ENCODE data around the gene ZSCAN21.

The ZSCAN21 gene

DNA sequence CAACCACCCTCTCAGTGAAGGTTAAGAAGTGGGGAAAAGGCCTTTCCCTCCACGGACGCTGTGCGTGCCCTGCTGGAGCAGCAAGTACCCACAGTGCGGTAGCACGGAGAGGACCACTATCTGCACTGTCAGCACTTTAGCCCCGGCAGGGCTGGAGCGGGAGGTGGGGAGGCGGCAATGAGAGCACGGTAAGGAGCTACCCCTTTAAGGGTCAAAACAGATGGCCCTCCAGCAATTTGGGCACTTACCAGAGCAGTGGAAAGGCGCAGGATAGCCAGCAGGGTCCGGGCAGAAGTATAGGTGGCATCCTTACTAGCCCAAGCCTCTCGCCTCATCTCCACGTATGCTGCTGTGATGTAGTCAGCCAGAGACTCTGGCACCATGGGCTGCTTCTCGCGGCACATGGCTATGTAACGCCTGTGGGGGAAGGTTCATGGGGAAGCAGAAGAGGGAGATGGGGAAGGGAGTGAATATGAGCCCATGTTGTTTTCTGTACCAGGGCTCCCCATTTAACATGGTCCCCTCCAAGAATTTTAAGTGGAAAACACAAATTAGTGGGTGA lies 44.4 kb downstream of the ZSCAN21 start:
- Histone ChIP-seq H3K9me3 (ENCODE audit: control insufficient read depth in 2 of 2, low read length in 2 of 2) (no peaks in the 10 kb centered on the region), H3K27ac (ENCODE audit: low read depth in 2 of 2, low read length in 2 of 2) (no peak overlapping the region), H3K4me1 (ENCODE audit: control insufficient read depth in 2 of 2, insufficient read depth in 2 of 2, low read length in 2 of 2) (peaks cover 7 to 8% of the 10 kb centered on the region in 2 donors), H3K9ac (ENCODE audit: low read depth in 1 of 2, low read length in 2 of 2) (no peak overlapping the region), H3K36me3 (ENCODE audit: control insufficient read depth in 2 of 2, insufficient read depth in 2 of 2, low read length in 2 of 2) (peaks cover 75 to 86% of the 10 kb centered on the region in 2 donors), H3K27me3 (ENCODE audit: control insufficient read depth in 2 of 2, insufficient read depth in 2 of 2, low read length in 2 of 2) (no peaks in the 10 kb centered on the region), H3K4me3 (ENCODE audit: low read length in 2 of 2) (no peak overlapping the region)

DNA sequence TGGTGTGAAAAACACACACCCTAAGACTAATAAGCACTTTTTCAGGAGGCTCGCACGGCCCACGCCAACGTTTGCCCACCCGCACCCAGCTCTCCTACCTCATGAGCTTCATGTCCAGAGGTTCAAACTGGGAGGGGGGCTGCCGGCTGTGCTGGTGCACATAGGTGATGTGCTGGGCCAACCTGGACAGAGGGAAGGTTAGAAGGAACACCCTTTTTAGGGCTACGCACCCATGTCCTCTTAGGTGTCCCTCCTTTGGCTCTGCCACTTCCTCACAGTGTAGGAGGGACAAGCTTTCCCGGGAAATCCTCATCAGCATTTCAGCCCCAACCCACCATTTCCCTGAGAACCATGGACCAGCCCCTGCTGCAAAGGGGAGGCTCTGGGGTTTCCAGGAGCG lies 45.7 kb downstream of the ZSCAN21 start:
- Histone ChIP-seq H3K27ac (ENCODE audit: low read depth in 2 of 2, low read length in 2 of 2) (no peak overlapping the region), H3K9ac (ENCODE audit: low read depth in 1 of 2, low read length in 2 of 2) (no peak overlapping the region), H3K36me3 (ENCODE audit: control insufficient read depth in 2 of 2, insufficient read depth in 2 of 2, low read length in 2 of 2) (peaks cover 82 to 86% of the 10 kb centered on the region in 2 donors), H3K4me3 (ENCODE audit: low read length in 2 of 2) (no peak overlapping the region), H3K4me1 (ENCODE audit: control insufficient read depth in 2 of 2, insufficient read depth in 2 of 2, low read length in 2 of 2) (peaks cover 5 to 12% of the 10 kb centered on the region in 2 donors), H3K9me3 (ENCODE audit: control insufficient read depth in 2 of 2, low read length in 2 of 2) (no peaks in the 10 kb centered on the region), H3K27me3 (ENCODE audit: control insufficient read depth in 2 of 2, insufficient read depth in 2 of 2, low read length in 2 of 2) (no peaks in the 10 kb centered on the region)

DNA sequence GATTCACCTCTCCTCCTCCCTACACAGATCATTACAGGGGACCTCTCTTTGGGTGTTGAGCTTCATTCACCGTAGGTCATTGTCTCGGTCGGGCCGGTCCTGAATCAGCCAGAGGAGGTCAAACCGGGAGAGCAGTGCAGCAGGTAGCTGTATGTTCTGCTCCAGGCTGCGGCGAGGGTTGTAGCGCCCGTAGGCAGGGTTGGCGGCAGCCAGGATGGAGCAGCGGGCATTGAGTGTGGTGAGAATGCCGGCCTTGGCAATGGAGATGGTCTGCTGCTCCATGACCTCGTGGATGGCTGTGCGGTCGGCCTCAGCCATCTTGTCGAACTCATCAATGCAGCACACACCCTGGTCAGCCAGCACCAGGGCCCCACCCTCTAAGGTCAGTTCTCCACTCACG lies 46.1 kb downstream of the ZSCAN21 start:
- H3K4me1 ChIP-seq (ENCODE audit: control insufficient read depth in 2 of 2, insufficient read depth in 2 of 2, low read length in 2 of 2) = peaks cover 5 to 12% of the 10 kb centered on the region in 2 donors
- H3K36me3 ChIP-seq (ENCODE audit: control insufficient read depth in 2 of 2, insufficient read depth in 2 of 2, low read length in 2 of 2) = peaks cover 78 to 82% of the 10 kb centered on the region in 2 donors
- H3K27me3 ChIP-seq (ENCODE audit: control insufficient read depth in 2 of 2, insufficient read depth in 2 of 2, low read length in 2 of 2) = no peaks in the 10 kb centered on the region
- H3K9ac ChIP-seq (ENCODE audit: low read depth in 1 of 2, low read length in 2 of 2) = no peak overlapping the region
- H3K4me3 ChIP-seq (ENCODE audit: low read length in 2 of 2) = no peak overlapping the region
- no peak overlapping the region for H3K27ac ChIP-seq (ENCODE audit: low read depth in 2 of 2, low read length in 2 of 2)
- H3K9me3 ChIP-seq (ENCODE audit: control insufficient read depth in 2 of 2, low read length in 2 of 2) = no peaks in the 10 kb centered on the region

DNA sequence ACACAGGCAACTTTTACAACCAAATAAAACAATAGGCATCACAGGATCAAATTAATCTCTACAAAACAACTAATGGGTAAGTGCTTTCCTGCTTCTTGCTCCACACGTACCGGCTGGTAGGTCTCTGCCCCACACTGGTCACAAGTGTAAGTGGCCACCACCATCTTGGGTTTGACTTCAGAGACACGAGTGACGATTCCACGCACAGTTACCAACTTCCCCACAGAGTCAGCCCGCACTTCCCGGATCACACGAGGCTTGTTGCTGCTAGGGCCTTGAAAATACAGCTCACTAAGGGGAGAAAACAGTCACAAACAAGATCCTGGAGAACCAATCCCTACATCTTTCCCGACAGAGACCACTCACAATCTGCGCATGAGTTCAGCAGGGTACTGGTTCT lies 49.3 kb downstream of the ZSCAN21 start:
- H3K27me3 ChIP-seq (ENCODE audit: control insufficient read depth in 2 of 2, insufficient read depth in 2 of 2, low read length in 2 of 2) = no peaks in the 10 kb centered on the region
- H3K36me3 ChIP-seq (ENCODE audit: control insufficient read depth in 2 of 2, insufficient read depth in 2 of 2, low read length in 2 of 2) = peaks cover 46 to 56% of the 10 kb centered on the region in 2 donors
- H3K9ac ChIP-seq (ENCODE audit: low read depth in 1 of 2, low read length in 2 of 2) = no peak overlapping the region
- H3K4me3 ChIP-seq (ENCODE audit: low read length in 2 of 2) = peak overlapping the region in 1 of 2 donors; percentile 16
- H3K9me3 ChIP-seq (ENCODE audit: control insufficient read depth in 2 of 2, low read length in 2 of 2) = no peaks in the 10 kb centered on the region
- H3K4me1 ChIP-seq (ENCODE audit: control insufficient read depth in 2 of 2, insufficient read depth in 2 of 2, low read length in 2 of 2) = peaks cover 11 to 17% of the 10 kb centered on the region in 2 donors
- H3K27ac ChIP-seq (ENCODE audit: low read depth in 2 of 2, low read length in 2 of 2) = no peak overlapping the region

DNA sequence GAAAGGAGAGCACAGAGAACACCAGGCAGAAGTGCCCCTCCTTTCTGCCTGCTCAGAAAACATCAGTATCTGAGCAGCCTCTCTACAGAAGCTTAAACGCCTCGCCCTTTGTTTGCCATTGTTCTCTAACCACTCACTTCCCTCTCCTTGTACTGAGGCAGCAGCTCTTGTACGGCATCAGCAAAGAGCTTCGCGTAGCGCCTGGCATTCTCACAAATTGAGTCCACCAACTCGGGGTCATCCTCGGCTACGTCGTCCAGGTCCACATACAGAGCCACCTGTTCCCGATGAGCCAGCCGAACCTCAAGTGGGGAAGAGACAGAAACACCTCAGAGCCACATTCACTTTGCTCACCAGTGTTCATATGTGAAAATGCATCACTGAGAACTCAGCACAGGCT lies 49.9 kb downstream of the ZSCAN21 start:
- no peaks in the 10 kb centered on the region for H3K27me3 ChIP-seq (ENCODE audit: control insufficient read depth in 2 of 2, insufficient read depth in 2 of 2, low read length in 2 of 2)
- no peaks in the 10 kb centered on the region for H3K9me3 ChIP-seq (ENCODE audit: control insufficient read depth in 2 of 2, low read length in 2 of 2)
- H3K4me3 ChIP-seq (ENCODE audit: low read length in 2 of 2) = peak overlapping the region; percentile 84 to 86
- no peak overlapping the region for H3K27ac ChIP-seq (ENCODE audit: low read depth in 2 of 2, low read length in 2 of 2)
- H3K36me3 ChIP-seq (ENCODE audit: control insufficient read depth in 2 of 2, insufficient read depth in 2 of 2, low read length in 2 of 2) = peaks cover 42 to 52% of the 10 kb centered on the region in 2 donors
- H3K4me1 ChIP-seq (ENCODE audit: control insufficient read depth in 2 of 2, insufficient read depth in 2 of 2, low read length in 2 of 2) = peaks cover 11 to 17% of the 10 kb centered on the region in 2 donors
- peak overlapping the region in 1 of 2 donors; percentile 68 for H3K9ac ChIP-seq (ENCODE audit: low read depth in 1 of 2, low read length in 2 of 2)

DNA sequence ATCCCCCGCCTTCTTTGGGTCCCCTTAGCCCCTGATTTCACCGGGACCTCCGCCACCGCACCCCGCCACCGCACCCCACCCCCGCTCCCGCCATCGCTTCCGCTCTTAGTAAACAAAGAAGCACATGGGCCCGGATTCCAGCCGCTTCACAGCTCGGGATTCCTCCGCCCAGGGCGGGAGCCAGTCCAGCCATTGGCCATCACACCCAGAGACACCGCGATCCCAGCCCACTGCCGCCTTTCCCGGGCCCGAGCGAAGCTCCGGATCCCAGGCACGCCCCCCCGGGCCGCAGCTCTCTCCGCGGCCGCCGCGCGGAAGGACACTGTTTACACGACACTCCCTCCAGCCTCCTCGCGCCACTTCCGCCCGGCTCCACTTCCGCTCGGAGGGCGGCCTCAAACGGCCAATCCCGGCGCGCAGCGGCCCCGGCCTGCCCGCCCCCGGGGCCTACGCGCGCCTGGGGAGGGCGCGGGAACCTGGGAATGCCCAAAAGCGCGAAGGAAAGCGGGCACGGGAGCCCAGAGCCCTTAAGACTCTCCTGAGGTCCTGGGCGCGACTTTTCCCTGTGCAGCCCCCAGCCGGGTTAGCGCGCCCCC lies 50.9 kb downstream of the ZSCAN21 start:
- Histone ChIP-seq H3K4me1 (ENCODE audit: control insufficient read depth in 2 of 2, insufficient read depth in 2 of 2, low read length in 2 of 2) (peaks cover 11 to 17% of the 10 kb centered on the region in 2 donors), H3K4me3 (ENCODE audit: low read length in 2 of 2) (peak overlapping the region; percentile 84 to 86), H3K27me3 (ENCODE audit: control insufficient read depth in 2 of 2, insufficient read depth in 2 of 2, low read length in 2 of 2) (no peaks in the 10 kb centered on the region), H3K27ac (ENCODE audit: low read depth in 2 of 2, low read length in 2 of 2) (peak overlapping the region; percentile 89 to 90), H3K36me3 (ENCODE audit: control insufficient read depth in 2 of 2, insufficient read depth in 2 of 2, low read length in 2 of 2) (peaks cover 43 to 47% of the 10 kb centered on the region in 2 donors), H3K9ac (ENCODE audit: low read depth in 1 of 2, low read length in 2 of 2) (peak overlapping the region; percentile 68 to 85), H3K9me3 (ENCODE audit: control insufficient read depth in 2 of 2, low read length in 2 of 2) (no peaks in the 10 kb centered on the region)

DNA sequence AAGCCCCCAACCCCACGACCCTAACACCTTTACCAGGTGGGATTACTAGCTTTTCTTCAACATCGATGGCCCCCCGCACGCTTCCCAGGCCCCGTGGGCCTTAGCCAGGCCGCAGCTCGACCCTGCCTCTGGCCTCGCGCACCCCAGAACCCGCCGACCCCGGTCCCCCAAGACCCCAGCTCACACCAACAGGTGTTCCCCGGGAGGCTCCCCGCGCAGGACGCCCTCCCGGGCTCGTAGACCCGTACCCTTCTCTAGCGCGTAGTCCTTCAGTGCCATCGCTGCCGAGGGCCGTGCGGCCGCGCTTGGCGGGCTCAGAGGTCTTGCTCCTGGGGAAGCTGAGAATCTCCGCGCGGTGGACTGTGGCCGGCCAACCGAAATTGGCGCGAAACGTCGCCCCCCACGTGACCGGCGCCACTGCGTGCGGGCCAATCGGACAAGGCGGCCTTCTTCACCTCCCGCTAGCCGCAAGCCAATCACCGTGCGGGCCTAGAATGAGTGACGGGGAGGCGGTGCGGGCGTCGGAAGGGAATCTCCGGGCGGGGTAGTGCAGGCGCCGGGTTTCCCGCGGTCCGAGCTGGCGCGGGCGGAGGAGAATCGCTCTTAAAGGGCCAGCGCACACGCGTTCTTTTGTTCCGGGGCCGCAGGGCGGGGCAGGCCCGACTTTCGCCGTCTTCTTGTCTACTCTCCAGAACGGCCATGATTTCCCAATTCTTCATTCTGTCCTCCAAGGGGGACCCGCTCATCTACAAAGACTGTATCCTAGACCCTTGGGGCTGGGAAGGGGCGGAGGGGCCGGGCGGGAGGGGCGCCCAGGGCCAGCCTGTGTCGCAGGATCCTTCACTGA lies 51.7 kb downstream of the ZSCAN21 start, which contains the start of the genes AP4M1 and MCM7:
AP4M1 (plus strand) TSS at position 628 of the 847 bp plus-strand sequence; CDS start at position 700, 72 bp downstream.
MCM7 (minus strand) TSS at position 382 of the 847 bp plus-strand sequence; CDS start at position 279, 103 bp downstream.
- H3K4me1 ChIP-seq (ENCODE audit: control insufficient read depth in 2 of 2, insufficient read depth in 2 of 2, low read length in 2 of 2) = peaks cover 11 to 17% of the 10 kb centered on the region in 2 donors
- peaks cover 36 to 47% of the 10 kb centered on the region in 2 donors for H3K36me3 ChIP-seq (ENCODE audit: control insufficient read depth in 2 of 2, insufficient read depth in 2 of 2, low read length in 2 of 2)
- peak within 1 kb of the TSS; percentile 84 to 86 for H3K4me3 ChIP-seq (ENCODE audit: low read length in 2 of 2)
- peak within 1 kb of the TSS; percentile 68 to 85 for H3K9ac ChIP-seq (ENCODE audit: low read depth in 1 of 2, low read length in 2 of 2)
- H3K27me3 ChIP-seq (ENCODE audit: control insufficient read depth in 2 of 2, insufficient read depth in 2 of 2, low read length in 2 of 2) = no peaks in the 10 kb centered on the region
- H3K27ac ChIP-seq (ENCODE audit: low read depth in 2 of 2, low read length in 2 of 2) = peak within 1 kb of the TSS; percentile 90 to 96
- no peaks in the 10 kb centered on the region for H3K9me3 ChIP-seq (ENCODE audit: control insufficient read depth in 2 of 2, low read length in 2 of 2)

DNA sequence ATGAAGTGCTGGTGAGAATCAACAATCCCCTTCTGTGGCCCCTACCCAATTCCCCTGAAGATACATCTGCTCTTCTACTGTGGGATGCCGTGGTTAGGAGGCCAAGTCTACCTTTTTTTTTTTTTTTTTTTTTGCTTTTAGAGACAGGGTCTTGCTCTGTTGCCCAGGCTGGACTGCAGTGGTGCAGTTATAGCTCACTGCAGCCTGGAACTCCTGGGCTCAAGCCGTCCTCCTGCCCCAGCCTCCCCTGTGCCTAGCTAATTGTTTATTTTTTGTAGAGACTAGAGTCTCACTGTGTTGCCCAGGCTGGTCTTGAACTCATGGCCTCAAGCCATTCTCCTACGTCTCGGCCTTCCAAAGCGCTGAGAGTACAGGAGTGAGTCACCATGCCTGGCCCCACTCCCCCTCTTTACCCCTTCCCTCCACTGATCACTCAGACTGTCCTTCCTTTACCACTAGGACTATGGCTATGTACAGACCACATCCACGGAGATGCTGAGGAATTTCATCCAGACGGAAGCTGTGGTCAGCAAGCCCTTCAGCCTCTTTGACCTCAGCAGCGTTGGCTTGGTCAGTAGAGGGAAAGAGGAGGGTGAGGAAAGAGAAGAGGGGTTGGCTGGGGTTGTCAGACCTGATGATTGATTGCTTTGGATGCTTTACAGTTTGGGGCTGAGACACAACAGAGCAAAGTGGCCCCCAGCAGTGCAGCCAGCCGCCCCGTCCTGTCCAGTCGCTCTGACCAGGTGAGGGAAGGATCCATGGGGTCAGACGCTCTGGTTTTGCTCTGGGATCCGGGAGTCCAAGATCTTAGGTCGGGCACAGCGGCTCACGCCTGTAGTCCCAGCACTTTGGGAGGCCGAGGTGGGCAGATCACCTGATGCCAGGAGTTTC lies 53.6 kb downstream of the ZSCAN21 start:
- peaks cover 11 to 17% of the 10 kb centered on the region in 2 donors for H3K4me1 ChIP-seq (ENCODE audit: control insufficient read depth in 2 of 2, insufficient read depth in 2 of 2, low read length in 2 of 2)
- H3K27ac ChIP-seq (ENCODE audit: low read depth in 2 of 2, low read length in 2 of 2) = no peak overlapping the region
- H3K9ac ChIP-seq (ENCODE audit: low read depth in 1 of 2, low read length in 2 of 2) = no peak overlapping the region
- H3K27me3 ChIP-seq (ENCODE audit: control insufficient read depth in 2 of 2, insufficient read depth in 2 of 2, low read length in 2 of 2) = no peaks in the 10 kb centered on the region
- no peak overlapping the region for H3K4me3 ChIP-seq (ENCODE audit: low read length in 2 of 2)
- H3K9me3 ChIP-seq (ENCODE audit: control insufficient read depth in 2 of 2, low read length in 2 of 2) = no peaks in the 10 kb centered on the region
- peaks cover 34 to 48% of the 10 kb centered on the region in 2 donors for H3K36me3 ChIP-seq (ENCODE audit: control insufficient read depth in 2 of 2, insufficient read depth in 2 of 2, low read length in 2 of 2)

DNA sequence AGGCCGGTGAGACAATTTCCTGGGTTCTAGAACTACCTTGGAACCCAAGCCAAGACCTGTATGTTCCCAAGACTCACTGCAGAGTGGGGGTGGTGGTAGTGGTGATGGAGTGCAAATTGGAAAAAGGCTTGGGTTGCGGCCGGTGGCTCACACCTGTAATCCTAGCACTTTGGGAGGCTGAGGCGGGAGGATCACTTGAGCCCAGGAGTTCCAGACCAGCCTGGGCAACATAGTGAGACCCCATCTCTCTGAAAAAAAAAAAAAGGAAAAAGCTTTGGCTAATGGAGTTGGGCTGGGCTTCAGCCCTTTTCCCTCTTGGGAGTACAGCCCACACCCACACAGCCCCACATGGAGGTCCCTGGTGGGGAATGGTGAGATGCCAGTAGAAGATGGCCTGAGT lies 56.0 kb downstream of the ZSCAN21 start:
- Histone ChIP-seq H3K36me3 (ENCODE audit: control insufficient read depth in 2 of 2, insufficient read depth in 2 of 2, low read length in 2 of 2) (peaks cover 21 to 54% of the 10 kb centered on the region in 2 donors), H3K9ac (ENCODE audit: low read depth in 1 of 2, low read length in 2 of 2) (no peak overlapping the region), H3K4me3 (ENCODE audit: low read length in 2 of 2) (no peak overlapping the region), H3K27me3 (ENCODE audit: control insufficient read depth in 2 of 2, insufficient read depth in 2 of 2, low read length in 2 of 2) (no peaks in the 10 kb centered on the region), H3K9me3 (ENCODE audit: control insufficient read depth in 2 of 2, low read length in 2 of 2) (no peaks in the 10 kb centered on the region), H3K27ac (ENCODE audit: low read depth in 2 of 2, low read length in 2 of 2) (no peak overlapping the region), H3K4me1 (ENCODE audit: control insufficient read depth in 2 of 2, insufficient read depth in 2 of 2, low read length in 2 of 2) (peaks cover 5 to 6% of the 10 kb centered on the region in 2 donors)

Data from mucosa of rectum (tissue), 2 donors.